HepG2 (cell line): Measurements from ENCODE around the gene S100A12. TPM values are rescaled to one million over a fixed set of nuclear protein-coding genes. Genes with fewer than 3 reads are reported as not detected.
"Not testable (repeated sequence)": the region's sequence is repeated elsewhere in the genome, so short reads cannot be mapped to it uniquely, and the experiment has no call there.

Experiments used
- ATAC-seq: fragments of 200-7000 bp; cut with Tn5 transposase; 3 replicates; pipeline ENCODE4 v1.9.1; 2020; ENCODE audit warnings: mild to moderate bottlenecking, moderate library complexity
- BruUV-seq: library from RNA; stranded (reverse); fragments of 400-500 nt; replicated peaks from 2 replicates; lab custom pipeline; 2021; lab: Mats Ljungman, UMichigan
- CTCF ChIA-PET: fragments of 300-600 bp; formaldehyde crosslinking; extraction: SDS; loops from one replicate; lab custom pipeline; 2021; ENCODE audit warnings: low total read pairs, inconsistent platforms, low intra/inter-chr PET ratio; lab: Yijun Ruan, JAX
- POLR2A ChIA-PET: fragments of 350-600 bp; sonication (Branson Sonifier 250); formaldehyde crosslinking; loops from one replicate; lab custom pipeline; 2020; ENCODE audit warnings: antibody characterized with exemption, inconsistent platforms; lab: Yijun Ruan, JAX
- DNase-seq: peaks from one replicate; pipeline ENCODE4 v3.0.0-alpha.2; 2015; ENCODE audit warnings: low spot score
- FAIRE-seq: peaks from 3 replicates; lab custom pipeline; 2011; peaks lifted over from hg19 to GRCh38; lab: Jason Lieb, UNC
- H2AFZ ChIP-seq: one replicate; pipeline ENCODE4 v1.6.1; 2011; ENCODE audit warnings: low read length, inconsistent platforms
- H3K27ac ChIP-seq: fragments of 300-600 bp; 3 replicates; pipeline ENCODE4 v1.8.0; 2011; ENCODE audit warnings: mixed run types, mild to moderate bottlenecking, mixed read lengths, low read length, inconsistent platforms; ENCODE audit not compliant: insufficient read depth; ENCODE audit errors: extremely low read length
- H3K27me3 ChIP-seq, 2 experiments: fragments of 200-600 bp in 1 of 2; 2 replicates in 1 of 2; 3 replicates in 1 of 2; pipeline versions ENCODE4 v1.6.0 to v1.8.0; 2011; ENCODE audit warnings: low read length in 2 of 2, mild to moderate bottlenecking in 2 of 2, moderate library complexity in 2 of 2, inconsistent platforms in 1 of 2; ENCODE audit not compliant: insufficient read depth in 2 of 2, control insufficient read depth in 1 of 2
- H3K36me3 ChIP-seq, 2 experiments: fragments of 200-600 bp in 1 of 2; replicated peaks in 1 of 2; 2 replicates in 1 of 2; 3 replicates in 1 of 2; pipeline versions ENCODE4 v1.5.1 to v1.8.0; 2011; ENCODE audit warnings: low read length in 2 of 2, inconsistent platforms in 1 of 2; ENCODE audit not compliant: insufficient read depth in 2 of 2, control insufficient read depth in 1 of 2
- H3K4me1 ChIP-seq: 2 replicates; pipeline ENCODE4 v1.5.1; 2012; ENCODE audit warnings: low read length, inconsistent platforms; ENCODE audit not compliant: insufficient read depth
- H3K4me2 ChIP-seq: 2 replicates; pipeline ENCODE4 v1.6.0; 2011; ENCODE audit warnings: low read depth, low read length, inconsistent platforms
- H3K4me3 ChIP-seq, 3 experiments: fragments of 200-600 bp in 1 of 3; sonication (generic), shearing (Covaris generic) in 1 of 3; replicated peaks in 1 of 3; 2 replicates each; pipeline ENCODE4 v1.5.1; 2011 to 2016; ENCODE audit warnings: low read length in 3 of 3, inconsistent platforms in 2 of 3, low read depth in 2 of 3, mild to moderate bottlenecking in 2 of 3, control low read depth in 1 of 3, mixed read lengths in 1 of 3; ENCODE audit not compliant: insufficient read depth in 1 of 3
- H3K79me2 ChIP-seq: one replicate; pipeline ENCODE4 v1.6.1; 2011; ENCODE audit warnings: low read length, inconsistent platforms; ENCODE audit not compliant: insufficient read depth
- H3K9ac ChIP-seq: 2 replicates; pipeline ENCODE4 v1.6.0; 2011; ENCODE audit warnings: mild to moderate bottlenecking, low read depth, low read length, inconsistent platforms; ENCODE audit not compliant: insufficient read depth
- H3K9me3 ChIP-seq: 2 replicates; pipeline ENCODE4 v1.5.1; 2012; ENCODE audit warnings: mild to moderate bottlenecking, low read length
- H4K20me1 ChIP-seq: 2 replicates; pipeline ENCODE4 v1.6.0; 2011; ENCODE audit warnings: inconsistent platforms, mild to moderate bottlenecking, low read length, moderate library complexity; ENCODE audit not compliant: insufficient read depth
- ADNP ChIP-seq: sonication (generic); formaldehyde crosslinking; IDR thresholded peaks from 2 replicates; pipeline ENCODE4 v1.4.0; 2020; ENCODE audit warnings: missing genetic modification reagents
- FOXK2 ChIP-seq: fragments of 450-650 bp; IDR thresholded peaks from 2 replicates; pipeline ENCODE4 v1.6.1; 2016
- JUND ChIP-seq: sonication (generic); formaldehyde crosslinking; IDR thresholded peaks from 2 replicates; pipeline ENCODE4 v1.8.0; 2022; ENCODE audit warnings: mild to moderate bottlenecking, missing genetic modification reagents
- MAF1 ChIP-seq: sonication (generic); formaldehyde crosslinking; IDR thresholded peaks from 2 replicates; pipeline ENCODE4 v1.5.0; 2020; ENCODE audit warnings: missing genetic modification reagents, borderline replicate concordance
- NFYB ChIP-seq: sonication (generic); formaldehyde crosslinking; IDR thresholded peaks from 2 replicates; pipeline ENCODE4 v1.4.0; 2020; ENCODE audit warnings: missing genetic modification reagents
- NR2F1 ChIP-seq, 2 experiments: fragments of 450-650 bp in 1 of 2; formaldehyde crosslinking in 1 of 2; IDR thresholded peaks; 2 replicates each; pipeline versions ENCODE4 v1.5.0 to v1.6.1; 2016 to 2020; ENCODE audit warnings: mild to moderate bottlenecking in 1 of 2, missing compliant biosample characterization in 1 of 2, missing genetic modification reagents in 1 of 2, moderate library complexity in 1 of 2
- RFXANK ChIP-seq: IDR thresholded peaks from 2 replicates; pipeline ENCODE4 v1.6.1; 2016
- SRF ChIP-seq: IDR thresholded peaks from 2 replicates; pipeline ENCODE4 v1.6.1; 2011; ENCODE audit warnings: mild to moderate bottlenecking, low read depth, low read length, moderate library complexity
- TCF12 ChIP-seq, 2 experiments: fragments of 450-650 bp in 1 of 2; sonication (generic) in 1 of 2; formaldehyde crosslinking in 1 of 2; IDR thresholded peaks; 2 replicates each; pipeline versions ENCODE4 v1.6.1 to v1.8.0; 2017 to 2022; ENCODE audit warnings: antibody characterized with exemption in 1 of 2, mild to moderate bottlenecking in 1 of 2, missing genetic modification reagents in 1 of 2, moderate library complexity in 1 of 2
- THAP11 ChIP-seq: IDR thresholded peaks from 2 replicates; pipeline ENCODE4 v1.6.1; 2016; ENCODE audit warnings: missing biosample characterization, missing genetic modification reagents
- YEATS2 ChIP-seq: sonication (generic); formaldehyde crosslinking; IDR thresholded peaks from 2 replicates; pipeline ENCODE4 v1.4.0; 2020; ENCODE audit warnings: missing genetic modification reagents, borderline replicate concordance
- ZMYM4 ChIP-seq: sonication (generic); formaldehyde crosslinking; IDR thresholded peaks from 2 replicates; pipeline ENCODE4 v1.8.1; 2023; ENCODE audit warnings: mild to moderate bottlenecking, missing genetic modification reagents
- ZNF576 ChIP-seq: sonication (generic); formaldehyde crosslinking; IDR thresholded peaks from 2 replicates; pipeline ENCODE4 v1.4.0; 2020; ENCODE audit warnings: mild to moderate bottlenecking, missing genetic modification reagents
- ZNF781 ChIP-seq: sonication (generic); formaldehyde crosslinking; IDR thresholded peaks from 2 replicates; pipeline ENCODE4 v1.5.1; 2020; ENCODE audit warnings: borderline replicate concordance, mild to moderate bottlenecking, missing genetic modification reagents; ENCODE audit errors: not compliant biosample characterization
- WGBS: methylation state at CpG from one replicate; pipeline ENCODE4 v1.1.6; 2017; ENCODE audit warnings: low lambda C conversion rate; 5-methylcytosine and 5-hydroxymethylcytosine counted together
- in situ Hi-C: cut with HindIII; loops from 2 replicates; pipeline ENCODE4 v1.10.0; 2017; ENCODE audit warnings: low pct_unique_long_range_greater_than_20kb; ENCODE audit not compliant: extremely low pct_ligation_motif_present
- intact Hi-C: fragments of 100-400 bp; cut with micrococcal nuclease; formaldehyde crosslinking; loops from one replicate; pipeline ENCODE4 v1.10.0; 2022; ENCODE audit not compliant: unreplicated experiment
- polyA plus RNA-seq, 8 experiments: library from polyadenylated mRNA; depleted of rRNA in 3 of 8; stranded (reverse) in 7 of 8; unstranded in 1 of 8; fragments of >200 nt; fragmentation: Illumina TruSeq in 4 of 8; extraction: Trizol in 4 of 8; gene quantifications; 2 replicates each; pipeline versions ENCODE4 v1.2.1 to v1.2.3, GENCODE V29; 2011 to 2016; ENCODE audit warnings: low read depth in 4 of 8, missing spikeins in 1 of 8, mixed read lengths in 1 of 8; ENCODE audit not compliant: insufficient read depth in 1 of 8
- total RNA-seq, 5 experiments: library from RNA; depleted of rRNA; stranded (reverse); fragments of >200 nt; fragmentation: Illumina TruSeq; extraction: Trizol; gene quantifications; 2 replicates each; pipeline ENCODE4 v1.2.3, GENCODE V29; 2016; ENCODE audit warnings: low read depth in 1 of 5
- TF ChIP-seq, protein P1 (sequence below): sonication (generic); formaldehyde crosslinking; IDR thresholded peaks from 2 replicates; pipeline ENCODE4 v1.9.0; 2021; ENCODE audit warnings: missing genetic modification reagents, borderline replicate concordance

The S100A12 gene
- total and polyA plus RNA-seq, 2 of the 13 experiments (the other 11 are each of a cell fraction or from before 2014, with no cell fraction given): not detected

DNA sequence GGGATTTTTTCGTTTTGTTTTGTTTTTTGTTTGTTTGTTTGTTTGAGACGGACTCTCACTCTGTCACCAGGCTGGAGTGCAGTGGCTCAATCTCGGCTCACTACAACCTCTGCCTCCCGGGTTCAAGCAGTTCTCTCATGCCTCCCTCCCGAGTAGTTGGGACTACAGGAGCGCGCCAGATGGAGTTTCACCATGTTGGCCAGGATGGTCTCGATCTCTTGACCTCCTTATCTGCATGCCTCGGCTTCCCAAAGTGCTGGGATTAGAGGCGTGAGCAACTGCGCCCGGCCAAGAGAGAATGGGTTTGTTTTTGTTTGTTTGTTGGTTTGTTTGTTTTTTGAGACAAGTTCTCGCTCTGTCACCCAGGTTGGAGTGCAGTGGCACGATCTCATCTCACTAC, 28.4 kb downstream of the S100A12 start:
- H3K27me3 ChIP-seq, H3K79me2 ChIP-seq, POLR2A ChIA-PET, ATAC-seq, H3K4me1 ChIP-seq, H3K4me2 ChIP-seq, H3K27ac ChIP-seq, H3K9ac ChIP-seq, H3K36me3 ChIP-seq, BruUV-seq, intact Hi-C loops, H4K20me1 ChIP-seq, DNase-seq, H2AFZ ChIP-seq, FAIRE-seq, H3K4me3 ChIP-seq, H3K9me3 ChIP-seq, CTCF ChIA-PET: not testable (repeated sequence)
- in situ Hi-C loops: loop anchor here (5.0 kb wide), 1 partner anchor 150 kb away; no protein-coding TSS in a partner anchor
- WGBS: 13% methylated on average over 14 of the region's 14 CpGs

GRCh38 chr1:153346077-153346723, 29.2 kb downstream of the S100A12 start:
- 18% methylated on average over 6 of the region's 6 CpGs for whole genome bisulfite sequencing

More at GRCh38 chr1:153346077-153346723, 29.2 kb downstream of the S100A12 start:
- Histone ChIP-seq H3K9me3 (no peaks in the 10 kb centered on the region), H3K36me3 (no peaks in the 10 kb centered on the region), H3K4me3 (no peak overlapping the region), H3K4me1 (no peaks in the 10 kb centered on the region), H3K27me3 (peaks cover 2 to 6% of the 10 kb centered on the region in 2 experiments; a peak in 3 of 5 replicates), H2AFZ (no peak overlapping the region)
- POLR2A ChIA-PET: no interaction called here
- no peak for ATAC-seq
- no peak for FAIRE-seq
- BruUV-seq: no TSS peak
- intact Hi-C loops: no loop called here
- in situ Hi-C loops: loop anchor here (5.0 kb wide), 1 partner anchor 151 kb away; no protein-coding TSS in a partner anchor
- TF ChIP-seq JUND (CRISPR knock-in tag) (no peak), RFXANK (CRISPR knock-in tag) (no peak), ZMYM4 (CRISPR knock-in tag) (no peak), YEATS2 (no peak), NR2F1 (CRISPR knock-in tag; IDR thresholded peaks at IDR 0.05) (no peak), NFYB (CRISPR knock-in tag) (no peak), SRF (no peak), ADNP (CRISPR knock-in tag) (no peak), THAP11 (CRISPR knock-in tag) (no peak), ZNF576 (CRISPR knock-in tag) (no peak), ZNF781 (CRISPR knock-in tag) (no peak), FOXK2 (no peak), MAF1 (no peak), TCF12 (IDR thresholded peaks at IDR 0.05) (no peak), TCF12 (CRISPR knock-in tag; IDR thresholded peaks at IDR 0.05) (no peak)
- TF ChIP-seq, protein P1, sequence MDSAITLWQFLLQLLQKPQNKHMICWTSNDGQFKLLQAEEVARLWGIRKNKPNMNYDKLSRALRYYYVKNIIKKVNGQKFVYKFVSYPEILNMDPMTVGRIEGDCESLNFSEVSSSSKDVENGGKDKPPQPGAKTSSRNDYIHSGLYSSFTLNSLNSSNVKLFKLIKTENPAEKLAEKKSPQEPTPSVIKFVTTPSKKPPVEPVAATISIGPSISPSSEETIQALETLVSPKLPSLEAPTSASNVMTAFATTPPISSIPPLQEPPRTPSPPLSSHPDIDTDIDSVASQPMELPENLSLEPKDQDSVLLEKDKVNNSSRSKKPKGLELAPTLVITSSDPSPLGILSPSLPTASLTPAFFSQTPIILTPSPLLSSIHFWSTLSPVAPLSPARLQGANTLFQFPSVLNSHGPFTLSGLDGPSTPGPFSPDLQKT (CRISPR knock-in tag): no peak
- TF ChIP-seq, all 625 proteins: peak for 0
- Histone ChIP-seq H3K9ac (no peak overlapping the region), H3K4me2 (no peak overlapping the region), H3K79me2 (no peaks in the 10 kb centered on the region), H4K20me1 (no peaks in the 10 kb centered on the region), H3K27ac (no peak overlapping the region)
- DNase-seq: no peak
- CTCF ChIA-PET: no interaction called here
